Dermis blood vessel endothelial cell (primary cell): ENCODE results near the gene SV2B. TPM values are rescaled to one million over a fixed set of nuclear protein-coding genes. Genes with fewer than 3 reads are reported as not detected.

Experiments
- DNase-seq: peaks from one replicate; pipeline ENCODE4 v3.0.0; 2010
- total RNA-seq: library from RNA; depleted of rRNA; stranded (reverse); fragments of >200 nt; gene quantifications from 2 replicates; pipeline ENCODE4 v1.2.3, GENCODE V29; 2014

Gene SV2B
- total RNA-seq, 1 donor from 2014 or later, result 2.6 TPM

GRCh38 chr15:91140601-91141000, 40.5 kb downstream of the SV2B start:
- DNase-seq, result no peak

- DNase-seq, result no peak
Observed at GRCh38 chr15:91141097-91141496, 41.0 kb downstream of the SV2B start.

- peak; percentile 9 for DNase-seq
Observed at GRCh38 chr15:91142106-91142744, 42.2 kb downstream of the SV2B start.

- DNase-seq, result no peak
Observed at GRCh38 chr15:91142946-91143345, 42.9 kb downstream of the SV2B start.

- no peak for DNase-seq
Observed at GRCh38 chr15:91146728-91147127, 46.7 kb downstream of the SV2B start.

GRCh38 chr15:91148243-91148642, 48.2 kb downstream of the SV2B start:
- no peak for DNase-seq

- DNase-seq, result no peak
Observed at GRCh38 chr15:91150502-91151160, 50.6 kb downstream of the SV2B start.

GRCh38 chr15:91151781-91152563, 51.9 kb downstream of the SV2B start:
- no peak for DNase-seq

- DNase-seq, result no peak
Observed at GRCh38 chr15:91152896-91153581, 53.0 kb downstream of the SV2B start.

GRCh38 chr15:91153954-91154353, 53.9 kb downstream of the SV2B start:
- no peak for DNase-seq

- DNase-seq, result no peak
Observed at GRCh38 chr15:91156175-91156726, 56.2 kb downstream of the SV2B start.

- DNase-seq, result no peak
Observed at GRCh38 chr15:91158415-91159394, 58.6 kb downstream of the SV2B start.

- no peak for DNase-seq
Observed at GRCh38 chr15:91165850-91166249, 65.8 kb downstream of the SV2B start.

- no peak for DNase-seq
Observed at GRCh38 chr15:91168457-91168856, 68.4 kb downstream of the SV2B start.

- no peak for DNase-seq
Observed at GRCh38 chr15:91171334-91171733, 71.3 kb downstream of the SV2B start.

GRCh38 chr15:91182101-91182500, 82.0 kb downstream of the SV2B start:
- no peak for DNase-seq

GRCh38 chr15:91183596-91183995, 83.5 kb downstream of the SV2B start:
- no peak for DNase-seq

GRCh38 chr15:91184441-91184840, 84.4 kb downstream of the SV2B start:
- DNase-seq, result no peak

- DNase-seq, result peak; percentile 56
Observed at GRCh38 chr15:91186904-91187656, 87.0 kb downstream of the SV2B start.

GRCh38 chr15:91192285-91192684, 92.2 kb downstream of the SV2B start:
- DNase-seq, result no peak
